ENCODE measurements around the gene AIRE.

DNA sequence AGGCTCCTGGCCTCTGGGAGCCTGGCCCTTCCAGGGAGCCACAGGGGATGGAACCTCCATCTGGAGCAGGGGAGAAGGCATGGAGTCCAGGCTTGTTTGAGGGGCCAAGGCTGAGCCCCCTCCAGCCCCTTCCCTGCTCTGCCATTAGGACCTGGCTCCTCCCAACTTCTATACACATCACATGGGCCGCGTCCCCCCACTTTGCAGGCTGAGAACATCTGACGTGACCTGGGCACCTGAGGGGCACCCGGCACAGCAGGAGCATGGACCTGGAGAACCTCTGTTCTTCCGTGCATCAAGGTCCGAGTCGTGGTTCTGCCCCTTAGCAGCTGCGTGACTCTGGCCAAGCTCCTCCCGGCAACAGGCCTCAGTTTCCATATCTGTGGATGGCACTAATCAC is 3.9 kb upstream of the AIRE start:
- no peak for TF ChIP-seq CTCF (IDR thresholded peaks at IDR 0.05; ENCODE audit: borderline replicate concordance, extremely low read depth, low read length, poor library complexity, severe bottlenecking)
- no peak for TF ChIP-seq EZH2 (IDR thresholded peaks at IDR 0.05; ENCODE audit: borderline replicate concordance, low read depth, low read length, severe bottlenecking)
